GM12874 (cell line): ENCODE measurements around the gene PRKRIP1.

ENCODE experiments used
- CTCF ChIP-seq: IDR thresholded peaks from 2 replicates; pipeline ENCODE4 v1.5.1; 2011; ENCODE audit warnings: low read depth, mild to moderate bottlenecking, control low read depth, low read length, moderate library complexity; ENCODE audit not compliant: insufficient read depth

The PRKRIP1 gene

GRCh38 chr7:102432442-102433218 is 36.5 kb downstream of the PRKRIP1 start:
- TF ChIP-seq CTCF, result no peak

- TF ChIP-seq CTCF, result no peak
Observed at GRCh38 chr7:102433219-102434038, 37.3 kb downstream of the PRKRIP1 start, which contains the start of gene ORAI2. Gene ORAI2, plus strand, starts transcription at chr7:102433575. Its CDS starts 5,382 bp downstream, at chr7:102438957.

- TF ChIP-seq CTCF, result no peak
Observed at GRCh38 chr7:102434039-102434486, 37.9 kb downstream of the PRKRIP1 start.

- TF ChIP-seq CTCF, result no peak
Observed at GRCh38 chr7:102436118-102436517, 40.0 kb downstream of the PRKRIP1 start.

- no peak for TF ChIP-seq CTCF
Observed at GRCh38 chr7:102439963-102440795, 44.0 kb downstream of the PRKRIP1 start.

GRCh38 chr7:102444961-102445673 is 49.0 kb downstream of the PRKRIP1 start:
- TF ChIP-seq CTCF, result no peak
